T-helper 2 cell treated with Interferon-gamma antibody and Interleukin-4, amounts not matched to agents 5 μg/mL and 100 μg/mL, for 36 hours (primary cell): Measurements from ENCODE around the gene SLC37A1.
"Not testable (repeated sequence)": the region's sequence is repeated elsewhere in the genome, so short reads cannot be mapped to it uniquely, and the experiment has no call there.

Experiments used
- DNase-seq: peaks from one replicate; pipeline ENCODE4 v3.0.0; 2021; ENCODE audit warnings: low spot score
- H3K27ac Mint-ChIP-seq: one replicate; pipeline ENCODE4 v1.8.0; 2021; ENCODE audit warnings: mild to moderate bottlenecking, mixed read lengths
- H3K27me3 Mint-ChIP-seq: one replicate; pipeline ENCODE4 v1.8.0; 2021; ENCODE audit warnings: low read depth, mixed read lengths
- H3K36me3 Mint-ChIP-seq: one replicate; pipeline ENCODE4 v1.8.0; 2021; ENCODE audit warnings: low read depth, mixed read lengths
- H3K4me1 Mint-ChIP-seq: one replicate; pipeline ENCODE4 v1.8.0; 2021; ENCODE audit warnings: low read depth, mixed read lengths
- H3K4me3 Mint-ChIP-seq: one replicate; pipeline ENCODE4 v1.8.0; 2022; ENCODE audit warnings: mild to moderate bottlenecking, moderate library complexity, mixed read lengths
- H3K9me3 Mint-ChIP-seq: one replicate; pipeline ENCODE4 v1.8.0; 2021; ENCODE audit warnings: mixed read lengths

Gene SLC37A1

GRCh38 chr21:42627527-42628289 is 114.1 kb downstream of the SLC37A1 start:
- Mint-ChIP-seq H3K27ac (no peak overlapping the region), H3K9me3 (no peaks in the 10 kb centered on the region)

GRCh38 chr21:42628466-42629061 is 114.9 kb downstream of the SLC37A1 start:
- H3K9me3 Mint-ChIP-seq, H3K4me3 Mint-ChIP-seq: not testable (repeated sequence)
- peaks cover 21% of the 10 kb centered on the region for H3K27me3 Mint-ChIP-seq

More at GRCh38 chr21:42627527-42628289, 114.1 kb downstream of the SLC37A1 start:
- Mint-ChIP-seq H3K36me3 (no peaks in the 10 kb centered on the region), H3K4me3 (no peak overlapping the region), H3K4me1 (no peaks in the 10 kb centered on the region), H3K27me3 (peaks cover 22% of the 10 kb centered on the region)
- DNase-seq, result no peak

GRCh38 chr21:42629933-42630589 is 116.4 kb downstream of the SLC37A1 start:
- no peak for DNase-seq
- H3K27me3 Mint-ChIP-seq, result peaks cover 11% of the 10 kb centered on the region
- no peaks in the 10 kb centered on the region for H3K4me1 Mint-ChIP-seq
- no peak overlapping the region for H3K4me3 Mint-ChIP-seq
- no peaks in the 10 kb centered on the region for H3K9me3 Mint-ChIP-seq
- H3K27ac Mint-ChIP-seq, result no peak overlapping the region
- no peaks in the 10 kb centered on the region for H3K36me3 Mint-ChIP-seq

More at GRCh38 chr21:42628466-42629061, 114.9 kb downstream of the SLC37A1 start:
- not testable (repeated sequence) for DNase-seq, H3K4me1 Mint-ChIP-seq, H3K27ac Mint-ChIP-seq, H3K36me3 Mint-ChIP-seq

- Mint-ChIP-seq H3K4me1 (no peaks in the 10 kb centered on the region), H3K27me3 (peaks cover 9% of the 10 kb centered on the region), H3K4me3 (no peak overlapping the region), H3K9me3 (no peaks in the 10 kb centered on the region), H3K36me3 (no peaks in the 10 kb centered on the region), H3K27ac (no peak overlapping the region)
- no peak for DNase-seq
Observed at GRCh38 chr21:42630626-42631025, 117.0 kb downstream of the SLC37A1 start.
